SK-N-SH treated with all-trans-retinoic acid at 6 μM for 48 hours (cell line): Measurements from ENCODE around the gene TMBIM6.
A peak's percentile ranks its signal among the peaks of the same experiment; 100 is the strongest.

Source experiments
- ATAC-seq: fragments of 200-7000 bp; cut with Tn5 transposase; 3 replicates; pipeline ENCODE4 v1.9.1; 2020; ENCODE audit warnings: mild to moderate bottlenecking, moderate library complexity
- ARNTL ChIP-seq: fragments of 450-650 bp; formaldehyde crosslinking; IDR thresholded peaks from 2 replicates; pipeline ENCODE4 v1.5.0; 2020; ENCODE audit warnings: low read depth, mild to moderate bottlenecking, moderate library complexity, borderline replicate concordance
- BACH2 ChIP-seq: fragments of 250-450 bp; sonication (Bioruptor Pico); IDR thresholded peaks from 2 replicates; pipeline ENCODE4 v1.9.0; 2021; ENCODE audit warnings: mild to moderate bottlenecking, borderline replicate concordance
- CSDC2 ChIP-seq: fragments of 250-450 bp; sonication (Bioruptor Pico); IDR thresholded peaks from 2 replicates; pipeline ENCODE4 v1.5.0; 2020; ENCODE audit warnings: mild to moderate bottlenecking, moderate library complexity
- ESRRG ChIP-seq: fragments of 250-450 bp; sonication (Bioruptor Pico); IDR thresholded peaks from 2 replicates; pipeline ENCODE4 v1.6.1; 2021; ENCODE audit warnings: mild to moderate bottlenecking
- GLIS3 ChIP-seq: fragments of 250-450 bp; sonication (Bioruptor Pico); IDR thresholded peaks from 2 replicates; pipeline ENCODE4 v1.5.0; 2020; ENCODE audit warnings: mild to moderate bottlenecking, moderate library complexity
- ISL1 ChIP-seq: fragments of 250-450 bp; sonication (Bioruptor Pico); IDR thresholded peaks from 2 replicates; pipeline ENCODE4 v2.1.2; 2022; ENCODE audit warnings: mild to moderate bottlenecking, moderate library complexity
- OSR1 ChIP-seq: fragments of 250-450 bp; sonication (Bioruptor Pico); IDR thresholded peaks from 2 replicates; pipeline ENCODE4 v1.8.0; 2022; ENCODE audit warnings: moderate library complexity, mild to moderate bottlenecking, inconsistent platforms
- PPARA ChIP-seq: fragments of 250-450 bp; sonication (Bioruptor Pico); IDR thresholded peaks from 2 replicates; pipeline ENCODE4 v1.5.0; 2020; ENCODE audit warnings: mild to moderate bottlenecking, borderline replicate concordance
- RARB ChIP-seq: fragments of 250-450 bp; sonication (Bioruptor Pico); IDR thresholded peaks from 2 replicates; pipeline ENCODE4 v1.8.0; 2021; ENCODE audit warnings: mild to moderate bottlenecking, moderate library complexity
- SNAI2 ChIP-seq: fragments of 250-450 bp; sonication (Bioruptor Pico); IDR thresholded peaks from 2 replicates; pipeline ENCODE4 v1.5.0; 2020; ENCODE audit warnings: mild to moderate bottlenecking, moderate library complexity
- TOX ChIP-seq: fragments of 250-450 bp; sonication (Bioruptor Pico); IDR thresholded peaks from 2 replicates; pipeline ENCODE4 v1.8.0; 2021; ENCODE audit warnings: mild to moderate bottlenecking, moderate library complexity, borderline replicate concordance
- ZC3H10 ChIP-seq: fragments of 250-450 bp; sonication (Bioruptor Pico); IDR thresholded peaks from 2 replicates; pipeline ENCODE4 v1.5.1; 2021; ENCODE audit warnings: mild to moderate bottlenecking, moderate library complexity
- ZFP3 ChIP-seq: fragments of 250-450 bp; sonication (Bioruptor Pico); IDR thresholded peaks from 2 replicates; pipeline ENCODE4 v1.5.0; 2020; ENCODE audit warnings: mild to moderate bottlenecking, moderate library complexity
- ZFP30 ChIP-seq: fragments of 450-650 bp; formaldehyde crosslinking; IDR thresholded peaks from 2 replicates; pipeline ENCODE4 v1.5.0; 2022; ENCODE audit warnings: mild to moderate bottlenecking, moderate library complexity
- ZNF565 ChIP-seq: fragments of 450-650 bp; formaldehyde crosslinking; conservative IDR thresholded peaks from 2 replicates; pipeline ENCODE4 v1.5.0; 2020; ENCODE audit warnings: low read depth, mild to moderate bottlenecking, moderate library complexity
- ZNF70 ChIP-seq: fragments of 450-650 bp; formaldehyde crosslinking; IDR thresholded peaks from 2 replicates; pipeline ENCODE4 v1.5.0; 2020; ENCODE audit warnings: mild to moderate bottlenecking, moderate library complexity
- TF ChIP-seq, protein P1 (sequence below): fragments of 250-450 bp; sonication (Bioruptor Pico); IDR thresholded peaks from 2 replicates; pipeline ENCODE4 v1.5.1; 2020; ENCODE audit warnings: low read depth, mild to moderate bottlenecking, moderate library complexity
- TF ChIP-seq, protein P2 (sequence below): fragments of 250-450 bp; sonication (Bioruptor Pico); IDR thresholded peaks from 2 replicates; pipeline ENCODE4 v1.5.1; 2021; ENCODE audit warnings: mild to moderate bottlenecking, moderate library complexity
- TF ChIP-seq, protein P3 (sequence below): fragments of 250-450 bp; sonication (Bioruptor Pico); IDR thresholded peaks from 2 replicates; pipeline ENCODE4 v1.8.0; 2020; ENCODE audit warnings: mild to moderate bottlenecking, moderate library complexity, borderline replicate concordance
- TF ChIP-seq, protein P4 (sequence below): fragments of 250-450 bp; sonication (Bioruptor Pico); IDR thresholded peaks from 2 replicates; pipeline ENCODE4 v1.8.0; 2021; ENCODE audit warnings: low read depth, mild to moderate bottlenecking, moderate library complexity, borderline replicate concordance
- TF ChIP-seq, protein P5 (sequence below): fragments of 250-450 bp; sonication (Bioruptor Pico); IDR thresholded peaks from 2 replicates; pipeline ENCODE4 v1.5.0; 2020; ENCODE audit warnings: mild to moderate bottlenecking, moderate library complexity

TMBIM6 gene

DNA sequence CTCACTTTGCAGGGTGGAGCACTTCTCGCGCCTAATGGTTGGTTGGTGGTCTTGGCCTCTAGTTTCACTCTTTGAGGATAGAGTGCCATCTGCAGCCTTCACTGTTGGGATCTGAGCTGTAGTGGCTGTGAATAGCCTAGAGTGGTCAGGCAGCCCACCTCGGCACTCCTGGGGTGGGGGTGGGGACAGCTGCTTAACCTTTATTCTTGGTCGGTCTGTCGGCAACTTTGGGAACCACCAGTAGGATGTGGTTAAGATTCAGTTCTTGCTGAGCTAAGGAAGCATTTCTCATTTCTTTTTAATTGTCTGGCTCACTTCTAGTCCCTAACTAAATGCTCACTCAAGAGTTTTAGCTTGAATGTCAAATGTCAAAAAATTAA lies 21.1 kb downstream of the TMBIM6 start:
- ATAC-seq: no peak
- TF ChIP-seq RARB (CRISPR knock-in tag) (no peak), GLIS3 (no peak)
- TF ChIP-seq, protein P1, sequence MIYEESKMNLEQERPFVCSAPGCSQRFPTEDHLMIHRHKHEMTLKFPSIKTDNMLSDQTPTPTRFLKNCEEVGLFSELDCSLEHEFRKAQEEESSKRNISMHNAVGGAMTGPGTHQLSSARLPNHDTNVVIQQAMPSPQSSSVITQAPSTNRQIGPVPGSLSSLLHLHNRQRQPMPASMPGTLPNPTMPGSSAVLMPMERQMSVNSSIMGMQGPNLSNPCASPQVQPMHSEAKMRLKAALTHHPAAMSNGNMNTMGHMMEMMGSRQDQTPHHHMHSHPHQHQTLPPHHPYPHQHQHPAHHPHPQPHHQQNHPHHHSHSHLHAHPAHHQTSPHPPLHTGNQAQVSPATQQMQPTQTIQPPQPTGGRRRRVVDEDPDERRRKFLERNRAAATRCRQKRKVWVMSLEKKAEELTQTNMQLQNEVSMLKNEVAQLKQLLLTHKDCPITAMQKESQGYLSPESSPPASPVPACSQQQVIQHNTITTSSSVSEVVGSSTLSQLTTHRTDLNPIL: no peak

DNA sequence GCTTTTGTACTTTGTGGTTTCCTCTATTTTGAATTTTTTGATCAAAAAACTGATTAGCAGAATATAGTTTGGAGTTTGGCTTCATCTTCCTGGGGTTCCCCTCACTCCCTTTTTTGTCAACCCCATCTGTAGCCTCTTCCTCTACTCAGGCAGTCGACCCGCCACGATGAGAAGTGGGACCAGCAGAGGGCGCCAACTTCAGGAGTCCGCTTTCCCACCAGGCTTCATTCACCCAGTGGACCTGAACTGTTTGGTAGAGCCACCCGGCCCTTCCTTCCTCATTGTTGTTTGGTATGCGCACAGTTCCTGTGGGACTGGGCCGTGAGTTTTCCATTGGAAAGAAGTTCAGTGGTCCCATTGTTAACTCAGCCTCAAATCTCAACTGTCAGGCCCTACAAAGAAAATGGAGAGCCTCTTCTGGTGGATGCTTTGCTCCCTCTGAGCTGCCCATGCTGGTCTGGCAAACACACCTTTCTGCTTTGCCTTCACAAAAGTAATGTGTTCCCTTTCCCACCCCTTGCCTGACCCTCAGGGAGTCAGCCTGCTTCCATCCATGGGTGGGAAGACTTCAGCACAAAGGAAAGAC lies 21.7 kb downstream of the TMBIM6 start:
- no peak for TF ChIP-seq ZNF70 (CRISPR knock-in tag)
- TF ChIP-seq, protein P2, sequence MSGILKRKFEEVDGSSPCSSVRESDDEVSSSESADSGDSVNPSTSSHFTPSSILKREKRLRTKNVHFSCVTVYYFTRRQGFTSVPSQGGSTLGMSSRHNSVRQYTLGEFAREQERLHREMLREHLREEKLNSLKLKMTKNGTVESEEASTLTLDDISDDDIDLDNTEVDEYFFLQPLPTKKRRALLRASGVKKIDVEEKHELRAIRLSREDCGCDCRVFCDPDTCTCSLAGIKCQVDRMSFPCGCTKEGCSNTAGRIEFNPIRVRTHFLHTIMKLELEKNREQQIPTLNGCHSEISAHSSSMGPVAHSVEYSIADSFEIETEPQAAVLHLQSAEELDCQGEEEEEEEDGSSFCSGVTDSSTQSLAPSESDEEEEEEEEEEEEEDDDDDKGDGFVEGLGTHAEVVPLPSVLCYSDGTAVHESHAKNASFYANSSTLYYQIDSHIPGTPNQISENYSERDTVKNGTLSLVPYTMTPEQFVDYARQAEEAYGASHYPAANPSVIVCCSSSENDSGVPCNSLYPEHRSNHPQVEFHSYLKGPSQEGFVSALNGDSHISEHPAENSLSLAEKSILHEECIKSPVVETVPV: no peak
- no peak for TF ChIP-seq ARNTL
- TF ChIP-seq SNAI2: no peak
- TF ChIP-seq, protein P3, sequence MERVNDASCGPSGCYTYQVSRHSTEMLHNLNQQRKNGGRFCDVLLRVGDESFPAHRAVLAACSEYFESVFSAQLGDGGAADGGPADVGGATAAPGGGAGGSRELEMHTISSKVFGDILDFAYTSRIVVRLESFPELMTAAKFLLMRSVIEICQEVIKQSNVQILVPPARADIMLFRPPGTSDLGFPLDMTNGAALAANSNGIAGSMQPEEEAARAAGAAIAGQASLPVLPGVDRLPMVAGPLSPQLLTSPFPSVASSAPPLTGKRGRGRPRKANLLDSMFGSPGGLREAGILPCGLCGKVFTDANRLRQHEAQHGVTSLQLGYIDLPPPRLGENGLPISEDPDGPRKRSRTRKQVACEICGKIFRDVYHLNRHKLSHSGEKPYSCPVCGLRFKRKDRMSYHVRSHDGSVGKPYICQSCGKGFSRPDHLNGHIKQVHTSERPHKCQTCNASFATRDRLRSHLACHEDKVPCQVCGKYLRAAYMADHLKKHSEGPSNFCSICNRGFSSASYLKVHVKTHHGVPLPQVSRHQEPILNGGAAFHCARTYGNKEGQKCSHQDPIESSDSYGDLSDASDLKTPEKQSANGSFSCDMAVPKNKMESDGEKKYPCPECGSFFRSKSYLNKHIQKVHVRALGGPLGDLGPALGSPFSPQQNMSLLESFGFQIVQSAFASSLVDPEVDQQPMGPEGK (CRISPR knock-in tag): no peak
- no peak for TF ChIP-seq ZNF565 (CRISPR knock-in tag)
- no peak for TF ChIP-seq GLIS3
- TF ChIP-seq CSDC2 (CRISPR knock-in tag): no peak
- TF ChIP-seq PPARA: no peak
- TF ChIP-seq, protein P4, sequence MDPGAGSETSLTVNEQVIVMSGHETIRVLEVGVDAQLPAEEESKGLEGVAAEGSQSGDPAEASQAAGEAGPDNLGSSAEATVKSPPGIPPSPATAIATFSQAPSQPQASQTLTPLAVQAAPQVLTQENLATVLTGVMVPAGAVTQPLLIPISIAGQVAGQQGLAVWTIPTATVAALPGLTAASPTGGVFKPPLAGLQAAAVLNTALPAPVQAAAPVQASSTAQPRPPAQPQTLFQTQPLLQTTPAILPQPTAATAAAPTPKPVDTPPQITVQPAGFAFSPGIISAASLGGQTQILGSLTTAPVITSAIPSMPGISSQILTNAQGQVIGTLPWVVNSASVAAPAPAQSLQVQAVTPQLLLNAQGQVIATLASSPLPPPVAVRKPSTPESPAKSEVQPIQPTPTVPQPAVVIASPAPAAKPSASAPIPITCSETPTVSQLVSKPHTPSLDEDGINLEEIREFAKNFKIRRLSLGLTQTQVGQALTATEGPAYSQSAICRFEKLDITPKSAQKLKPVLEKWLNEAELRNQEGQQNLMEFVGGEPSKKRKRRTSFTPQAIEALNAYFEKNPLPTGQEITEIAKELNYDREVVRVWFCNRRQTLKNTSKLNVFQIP (CRISPR knock-in tag): no peak
- TF ChIP-seq, protein P5, sequence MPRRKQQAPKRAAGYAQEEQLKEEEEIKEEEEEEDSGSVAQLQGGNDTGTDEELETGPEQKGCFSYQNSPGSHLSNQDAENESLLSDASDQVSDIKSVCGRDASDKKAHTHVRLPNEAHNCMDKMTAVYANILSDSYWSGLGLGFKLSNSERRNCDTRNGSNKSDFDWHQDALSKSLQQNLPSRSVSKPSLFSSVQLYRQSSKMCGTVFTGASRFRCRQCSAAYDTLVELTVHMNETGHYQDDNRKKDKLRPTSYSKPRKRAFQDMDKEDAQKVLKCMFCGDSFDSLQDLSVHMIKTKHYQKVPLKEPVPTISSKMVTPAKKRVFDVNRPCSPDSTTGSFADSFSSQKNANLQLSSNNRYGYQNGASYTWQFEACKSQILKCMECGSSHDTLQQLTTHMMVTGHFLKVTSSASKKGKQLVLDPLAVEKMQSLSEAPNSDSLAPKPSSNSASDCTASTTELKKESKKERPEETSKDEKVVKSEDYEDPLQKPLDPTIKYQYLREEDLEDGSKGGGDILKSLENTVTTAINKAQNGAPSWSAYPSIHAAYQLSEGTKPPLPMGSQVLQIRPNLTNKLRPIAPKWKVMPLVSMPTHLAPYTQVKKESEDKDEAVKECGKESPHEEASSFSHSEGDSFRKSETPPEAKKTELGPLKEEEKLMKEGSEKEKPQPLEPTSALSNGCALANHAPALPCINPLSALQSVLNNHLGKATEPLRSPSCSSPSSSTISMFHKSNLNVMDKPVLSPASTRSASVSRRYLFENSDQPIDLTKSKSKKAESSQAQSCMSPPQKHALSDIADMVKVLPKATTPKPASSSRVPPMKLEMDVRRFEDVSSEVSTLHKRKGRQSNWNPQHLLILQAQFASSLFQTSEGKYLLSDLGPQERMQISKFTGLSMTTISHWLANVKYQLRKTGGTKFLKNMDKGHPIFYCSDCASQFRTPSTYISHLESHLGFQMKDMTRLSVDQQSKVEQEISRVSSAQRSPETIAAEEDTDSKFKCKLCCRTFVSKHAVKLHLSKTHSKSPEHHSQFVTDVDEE: no peak
- no peak for TF ChIP-seq ZFP30 (CRISPR knock-in tag)
- TF ChIP-seq ESRRG: no peak
- TF ChIP-seq OSR1 (CRISPR knock-in tag): no peak
- TF ChIP-seq ZFP3 (CRISPR knock-in tag): no peak
- TF ChIP-seq ISL1 (CRISPR knock-in tag): no peak
- TF ChIP-seq, protein P1: no peak
- peak; percentile 72 for ATAC-seq

DNA sequence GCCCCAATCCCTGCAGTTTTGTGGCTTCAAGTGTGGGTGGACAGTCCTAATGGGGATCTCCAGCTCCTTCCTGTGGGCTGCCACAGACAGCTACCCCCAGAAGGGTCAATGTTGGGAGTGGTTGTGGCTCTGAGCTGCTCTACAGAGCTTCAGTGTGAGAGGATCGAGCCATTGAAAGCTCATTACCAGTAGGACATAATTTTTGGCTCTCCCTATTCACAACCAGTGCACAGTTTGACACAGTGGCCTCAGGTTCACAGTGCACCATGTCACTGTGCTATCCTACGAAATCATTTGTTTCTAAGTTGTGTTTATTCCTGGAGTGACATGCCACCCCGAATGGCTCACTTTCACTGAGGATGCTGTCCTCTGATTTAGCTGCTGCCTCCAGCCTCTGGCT lies 22.8 kb downstream of the TMBIM6 start:
- ATAC-seq: no peak
- no peak for TF ChIP-seq ZFP3 (CRISPR knock-in tag)
- TF ChIP-seq, protein P3 (CRISPR knock-in tag): no peak
- TF ChIP-seq RARB (CRISPR knock-in tag): no peak
- TF ChIP-seq ESRRG: no peak
- TF ChIP-seq ISL1 (CRISPR knock-in tag): no peak
- no peak for TF ChIP-seq TOX (CRISPR knock-in tag)
- TF ChIP-seq OSR1 (CRISPR knock-in tag): no peak
- TF ChIP-seq ZNF565 (CRISPR knock-in tag): no peak
- no peak for TF ChIP-seq ZC3H10 (CRISPR knock-in tag)
- no peak for TF ChIP-seq ZFP30 (CRISPR knock-in tag)
- TF ChIP-seq BACH2 (CRISPR knock-in tag): no peak
- no peak for TF ChIP-seq ZNF70 (CRISPR knock-in tag)
- TF ChIP-seq, protein P2: no peak
